GM18508 (cell line): ENCODE results near the gene SCUBE1.

Experiments used
- ATAC-seq: cut with Tn5 transposase; IDR thresholded peaks from one replicate; pipeline ENCODE4 v1.9.1; 2021; ENCODE audit warnings: moderate number of reproducible peaks; ENCODE audit not compliant: insufficient read depth, unreplicated experiment

SCUBE1 gene

GRCh38 chr22:43228330-43228729 is 114.8 kb downstream of the SCUBE1 start:
- ATAC-seq = no peak

- no peak for ATAC-seq
Observed at GRCh38 chr22:43227239-43227630, 115.9 kb downstream of the SCUBE1 start.

DNA sequence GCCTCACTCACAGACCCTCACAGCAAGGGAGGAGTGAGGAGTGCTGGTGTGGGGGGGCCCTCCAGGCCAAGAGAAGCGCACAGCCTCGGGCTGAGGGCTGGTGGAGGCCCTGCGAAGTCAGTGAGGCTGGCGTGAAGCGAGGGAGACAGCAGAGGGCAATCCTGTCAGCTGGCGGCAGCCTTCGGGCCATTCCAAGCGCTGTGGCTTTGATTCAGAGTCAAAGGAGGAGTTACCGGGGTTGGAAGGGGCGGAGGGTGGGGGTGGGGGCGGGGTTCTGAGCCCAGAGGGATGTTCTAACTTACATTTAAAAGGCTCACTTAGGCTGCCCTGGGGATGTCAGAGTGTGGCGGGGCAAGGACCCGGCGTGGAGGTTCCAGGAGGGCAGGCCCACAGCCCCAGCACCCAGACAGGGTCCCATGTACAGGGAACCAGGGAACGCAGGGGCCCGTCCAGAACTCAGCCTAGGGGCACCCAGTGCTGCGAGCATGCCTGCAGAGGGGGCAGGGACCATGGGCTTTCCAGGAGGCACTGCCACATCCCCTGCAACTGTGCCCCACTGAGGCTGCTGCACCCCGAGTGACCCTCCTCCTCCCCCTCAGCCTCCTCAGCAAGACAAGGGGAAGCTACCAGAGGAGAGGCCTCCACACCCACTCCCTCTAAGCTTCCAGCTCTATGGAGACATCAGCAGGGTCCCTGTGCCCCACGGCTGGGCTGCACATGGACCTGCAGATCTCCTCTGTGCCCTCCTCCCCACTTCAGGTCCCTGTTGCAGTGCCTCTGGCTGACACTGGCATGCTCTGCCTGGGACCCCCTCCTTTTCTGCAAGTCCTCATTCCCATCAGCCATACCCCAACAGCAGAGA is 116.6 kb downstream of the SCUBE1 start:
- no peak for ATAC-seq

DNA sequence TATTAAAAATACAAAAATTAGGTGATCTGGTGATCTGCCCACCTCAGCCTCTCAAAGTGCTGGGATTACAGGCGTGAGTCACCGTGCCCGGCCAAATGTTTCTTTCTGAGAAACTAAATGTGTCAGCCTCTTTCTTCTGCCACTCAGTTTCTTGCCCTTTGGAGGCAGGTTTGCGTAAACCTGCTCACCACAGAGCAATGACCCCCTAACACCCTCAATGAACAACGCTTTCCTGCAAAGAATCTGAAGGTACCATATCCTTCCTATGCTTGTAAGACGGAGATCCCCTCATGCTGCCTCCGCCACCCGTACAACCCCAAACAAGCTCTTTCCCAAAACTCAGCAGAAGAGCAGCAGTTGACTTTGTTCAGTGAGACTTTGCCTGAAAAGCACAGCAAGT is 117.6 kb downstream of the SCUBE1 start:
- no peak for ATAC-seq

GRCh38 chr22:43222987-43223386 is 120.2 kb downstream of the SCUBE1 start:
- ATAC-seq = no peak

DNA sequence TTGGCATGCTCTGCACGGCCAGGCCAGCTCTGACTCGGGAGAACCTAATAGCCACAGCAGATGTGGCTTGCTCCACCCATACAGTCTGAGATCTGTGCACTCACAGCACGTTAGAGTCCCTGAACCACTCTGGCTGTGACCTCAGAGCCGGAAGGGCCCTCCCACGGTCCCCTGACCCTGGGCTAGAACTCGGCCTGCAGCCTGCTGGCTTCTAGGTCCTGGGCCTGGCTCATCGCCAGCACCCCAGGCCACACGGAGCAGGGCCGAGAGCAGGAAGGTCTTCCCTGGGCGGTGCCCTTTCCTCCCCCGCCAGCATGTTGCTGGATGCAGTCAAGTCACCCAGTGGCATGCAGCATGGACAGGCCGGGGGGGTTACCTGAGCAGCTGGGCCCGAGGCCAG is 120.9 kb downstream of the SCUBE1 start:
- ATAC-seq = no peak

DNA sequence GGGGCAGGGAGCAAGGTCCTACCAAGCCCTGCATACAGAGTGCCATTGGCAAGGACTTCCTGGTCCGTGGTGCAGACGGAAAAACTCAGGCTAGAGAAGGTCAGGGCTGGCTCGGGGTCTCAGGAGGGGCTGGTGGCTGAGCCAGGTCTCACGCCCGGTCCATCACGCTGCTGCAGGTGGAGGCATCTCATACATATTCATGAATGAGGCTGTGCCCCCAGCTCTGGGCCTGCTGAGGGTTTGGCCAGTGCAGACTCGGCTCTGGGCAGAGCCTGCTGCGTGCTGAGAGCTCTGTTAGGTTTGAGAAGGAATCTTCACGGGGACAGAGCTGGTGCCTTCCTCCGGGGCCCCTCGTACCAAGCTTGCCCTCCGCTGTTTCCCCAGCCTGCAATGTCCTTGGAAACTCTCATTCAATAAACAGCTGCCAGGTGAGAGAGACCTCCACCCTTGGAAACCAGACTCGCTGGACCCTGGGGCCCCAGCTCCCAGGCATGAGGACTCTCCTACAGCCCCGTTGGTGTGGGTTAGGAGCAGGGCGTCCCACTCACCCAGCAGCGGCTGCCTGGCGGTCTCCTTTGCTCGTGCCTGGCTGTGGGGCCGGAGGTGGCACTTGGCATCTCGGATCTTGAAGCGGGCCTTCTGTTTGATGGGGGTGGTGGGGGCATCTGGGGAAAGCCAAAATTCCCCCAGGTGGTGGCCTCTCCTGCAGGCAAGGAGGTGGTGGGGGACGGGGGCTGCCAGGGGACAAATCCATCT is 122.4 kb downstream of the SCUBE1 start:
- ATAC-seq = no peak

DNA sequence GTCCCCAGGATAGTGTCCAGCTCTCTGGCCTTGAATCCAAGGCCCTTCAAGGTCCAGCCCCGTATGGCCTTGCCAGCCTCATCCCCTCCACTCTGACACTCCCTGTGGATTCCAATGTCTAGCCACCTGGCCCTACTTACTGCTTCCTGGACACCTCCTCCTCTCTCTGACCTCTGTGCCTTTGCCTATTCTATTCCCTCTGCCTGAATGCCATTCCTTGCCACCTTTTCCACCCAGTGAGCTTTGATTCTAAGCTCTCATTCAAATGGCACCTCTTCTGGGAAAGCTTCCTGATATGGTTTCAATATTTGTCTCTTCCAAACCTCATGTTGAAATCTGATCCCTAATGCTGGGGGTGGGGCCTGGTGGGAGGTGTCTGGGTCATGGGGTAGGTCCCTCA is 124.4 kb downstream of the SCUBE1 start:
- no peak for ATAC-seq

- ATAC-seq = no peak
Observed at GRCh38 chr22:43217285-43218030, 125.7 kb downstream of the SCUBE1 start.

DNA sequence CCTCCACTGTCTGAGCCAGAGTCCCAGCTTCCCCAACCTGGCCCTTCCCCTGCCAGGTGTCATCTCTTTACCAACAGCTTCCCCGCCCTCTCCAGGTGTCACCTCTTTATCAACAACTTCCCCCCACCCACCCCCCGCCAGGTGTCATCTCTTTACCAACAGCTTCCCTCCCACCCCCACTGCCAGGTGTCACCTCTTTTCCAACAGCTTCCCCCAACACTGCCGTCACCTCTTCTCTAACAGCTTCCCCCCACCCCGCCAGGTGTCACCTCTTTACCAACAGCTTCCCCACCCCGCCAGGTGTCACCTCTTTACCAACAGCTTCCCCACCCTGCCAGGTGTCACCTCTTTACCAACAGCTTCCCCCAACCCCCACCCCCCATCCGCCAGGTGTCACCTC is 126.4 kb downstream of the SCUBE1 start:
- ATAC-seq = no peak

GRCh38 chr22:43213962-43214361 is 129.2 kb downstream of the SCUBE1 start:
- no peak for ATAC-seq

GRCh38 chr22:43213051-43213450 is 130.1 kb downstream of the SCUBE1 start:
- no peak for ATAC-seq

GRCh38 chr22:43212434-43212952 is 130.7 kb downstream of the SCUBE1 start:
- ATAC-seq = no peak

- ATAC-seq = no peak
Observed at GRCh38 chr22:43211941-43212433, 131.2 kb downstream of the SCUBE1 start.

DNA sequence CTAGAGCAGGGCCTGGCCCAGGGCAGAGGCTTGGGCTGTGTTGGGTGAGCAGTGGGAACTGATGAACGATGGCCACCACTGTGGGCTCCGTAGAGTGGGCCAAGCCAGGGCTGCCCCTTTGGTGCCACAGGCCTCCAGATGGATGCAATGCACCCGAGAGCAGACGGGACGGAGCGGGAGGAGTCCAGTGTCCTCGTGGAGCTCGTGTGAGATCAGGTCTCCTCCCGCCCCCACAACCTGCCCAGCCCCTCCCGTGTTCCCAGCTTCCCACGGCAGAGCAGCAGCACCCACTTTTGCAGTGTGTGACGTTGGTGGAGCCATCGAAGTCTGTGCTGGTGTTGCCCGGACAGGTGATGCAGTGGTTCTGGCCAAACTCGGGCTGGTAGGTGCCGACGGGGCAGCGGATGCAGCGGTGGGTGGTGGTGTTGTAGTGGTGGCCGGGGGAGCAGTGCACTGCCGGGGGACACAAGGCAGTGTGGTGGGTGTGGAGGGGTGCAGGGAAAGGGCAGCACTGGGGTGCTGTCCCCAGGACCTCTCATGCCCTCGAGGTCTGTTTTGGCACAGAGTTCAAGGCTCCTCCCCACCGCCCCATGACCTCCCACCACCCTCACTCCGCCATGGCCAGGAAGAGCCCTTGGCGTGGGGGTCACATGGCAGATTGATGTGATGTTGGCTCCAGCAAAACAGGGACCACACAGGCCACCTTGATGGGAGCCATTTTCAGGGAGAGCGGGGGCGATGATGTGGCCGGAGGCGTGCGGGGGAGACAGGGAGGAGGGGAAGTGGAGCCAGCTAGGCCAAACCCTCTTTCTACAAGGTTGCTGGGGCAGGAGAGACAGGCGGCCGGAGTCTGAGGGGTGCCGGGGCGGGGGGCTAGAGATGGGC is 132.3 kb downstream of the SCUBE1 start:
- ATAC-seq = no peak

DNA sequence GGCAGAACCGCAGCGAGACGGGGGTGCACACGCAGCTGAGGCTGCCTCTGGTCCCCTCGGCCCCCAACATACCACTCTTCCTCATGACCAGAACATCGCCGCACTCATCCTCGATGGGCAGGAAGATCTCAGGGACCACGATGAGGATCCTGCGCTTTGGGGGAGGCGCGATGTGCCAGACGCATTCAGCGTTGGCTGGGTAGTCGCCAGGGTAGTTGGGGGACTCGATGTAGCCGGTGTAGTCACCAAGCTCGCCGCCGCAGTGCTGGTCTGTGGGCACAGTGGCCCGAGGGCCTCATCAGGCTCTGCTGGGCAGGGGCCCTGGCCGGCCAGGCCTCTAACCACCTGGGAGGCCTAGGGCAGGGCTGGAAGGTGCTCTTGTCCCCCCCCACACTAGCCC is 133.2 kb downstream of the SCUBE1 start:
- ATAC-seq = no peak

DNA sequence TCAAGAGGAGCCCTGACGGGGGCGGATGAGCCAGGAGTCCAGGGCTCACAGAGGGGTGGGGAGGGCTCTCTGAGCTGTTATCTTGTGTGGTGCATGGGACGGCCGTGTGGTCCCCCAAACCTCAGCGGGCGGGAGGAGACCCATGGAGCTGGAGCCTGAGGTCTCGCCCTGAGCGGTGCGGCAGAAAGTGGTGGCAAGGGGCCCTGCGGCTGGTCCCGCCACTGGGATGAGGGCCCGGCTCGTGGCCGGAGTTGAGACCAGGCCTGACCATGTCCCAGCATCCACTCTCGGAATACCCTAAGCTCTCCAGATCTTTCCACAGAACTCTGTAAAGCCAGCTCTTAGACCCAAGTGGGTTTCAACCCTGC is 133.7 kb downstream of the SCUBE1 start:
- ATAC-seq = no peak

DNA sequence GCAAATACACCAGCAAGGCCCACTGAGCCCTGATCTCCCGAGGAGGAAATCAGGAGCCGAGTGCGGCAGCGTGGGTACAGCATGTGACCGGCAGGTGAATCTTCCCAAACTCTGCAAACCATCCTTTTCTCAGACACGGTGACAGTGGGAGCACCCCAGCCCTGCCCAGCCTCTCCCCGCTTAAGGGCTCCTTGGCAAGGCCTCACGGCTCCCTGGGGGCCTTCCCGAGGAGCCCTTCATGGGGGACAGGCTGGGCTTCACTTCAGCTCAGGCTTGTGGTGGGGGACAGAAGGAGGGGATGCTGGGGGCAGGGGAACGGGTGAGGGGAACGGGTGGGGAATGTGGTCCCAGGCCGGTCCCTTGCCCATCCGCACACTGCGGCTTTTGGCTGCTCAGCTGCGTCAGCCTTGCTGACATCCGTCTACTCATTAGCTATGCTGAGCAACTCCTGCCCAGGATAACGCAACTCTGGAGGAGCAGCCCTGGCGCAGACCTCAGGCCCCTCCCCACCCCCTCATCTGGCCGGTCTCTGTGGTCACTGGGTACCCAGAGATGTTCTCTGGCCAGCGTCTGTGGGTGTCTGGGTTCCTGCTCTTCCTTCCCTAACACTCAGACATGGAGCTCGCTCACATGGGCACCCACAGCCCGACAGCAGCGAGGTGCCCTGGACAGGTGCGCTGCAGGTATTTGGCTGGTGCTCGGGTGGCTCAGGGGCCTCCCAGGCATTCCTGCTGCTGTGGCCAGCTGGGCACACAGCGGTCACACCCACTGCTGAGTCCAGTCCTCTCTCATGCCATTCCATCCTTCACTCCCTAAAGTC is 134.3 kb downstream of the SCUBE1 start:
- ATAC-seq = no peak
